Inflammatory macrophage treated with lipopolysaccharide for 1 hour (primary cell): ENCODE results near the gene LRRC31.

ENCODE experiments used
- DNase-seq, 2 donors: peaks; one replicate each; pipeline ENCODE4 v3.0.0-alpha.2; 2020 to 2022

LRRC31 gene

GRCh38 chr3:169861871-169862270 lies 7.9 kb downstream of the LRRC31 start:
- no peak for DNase-seq

GRCh38 chr3:169857811-169858210 lies 11.9 kb downstream of the LRRC31 start:
- DNase-seq: no peak

GRCh38 chr3:169855514-169855913 lies 14.2 kb downstream of the LRRC31 start:
- DNase-seq: no peak

- no peak for DNase-seq
These were observed 19.1 kb downstream of the LRRC31 start for GRCh38 chr3:169850618-169851017.

- no peak for DNase-seq
These were observed 21.0 kb downstream of the LRRC31 start for GRCh38 chr3:169848741-169849140.

GRCh38 chr3:169847896-169848295 lies 21.8 kb downstream of the LRRC31 start:
- DNase-seq: no peak

GRCh38 chr3:169846458-169847193 lies 23.1 kb downstream of the LRRC31 start:
- no peak for DNase-seq

GRCh38 chr3:169842960-169843359 lies 26.8 kb downstream of the LRRC31 start:
- peak; percentile 10 to 22 for DNase-seq

- no peak for DNase-seq
These were observed 28.6 kb downstream of the LRRC31 start for GRCh38 chr3:169841171-169841570.

GRCh38 chr3:169838511-169839030 lies 31.2 kb downstream of the LRRC31 start:
- no peak for DNase-seq

GRCh38 chr3:169836942-169837275 lies 32.8 kb downstream of the LRRC31 start:
- DNase-seq: no peak

- DNase-seq: peak in 1 of 2 donors; percentile 9
These were observed 33.4 kb downstream of the LRRC31 start for GRCh38 chr3:169836078-169836941.

GRCh38 chr3:169835533-169835932 lies 34.2 kb downstream of the LRRC31 start:
- DNase-seq: no peak

GRCh38 chr3:169827712-169828111 lies 42.0 kb downstream of the LRRC31 start:
- DNase-seq: peak; percentile 43 to 55

GRCh38 chr3:169825316-169825715 lies 44.4 kb downstream of the LRRC31 start:
- DNase-seq: no peak

- no peak for DNase-seq
These were observed 46.8 kb downstream of the LRRC31 start for GRCh38 chr3:169822983-169823382.

GRCh38 chr3:169822540-169822939 lies 47.2 kb downstream of the LRRC31 start:
- DNase-seq: no peak

GRCh38 chr3:169822091-169822490 lies 47.6 kb downstream of the LRRC31 start:
- no peak for DNase-seq

GRCh38 chr3:169818316-169818715 lies 51.4 kb downstream of the LRRC31 start:
- peak in 1 of 2 donors; percentile 9 for DNase-seq

GRCh38 chr3:169815590-169816150 lies 54.1 kb downstream of the LRRC31 start:
- DNase-seq: no peak

GRCh38 chr3:169813757-169814517 lies 55.8 kb downstream of the LRRC31 start:
- peak; percentile 30 for DNase-seq

- DNase-seq: no peak
These were observed 56.5 kb downstream of the LRRC31 start for GRCh38 chr3:169813278-169813677.
